HepG2 (cell line): ENCODE measurements around the gene ARHGEF3. TPM values are rescaled to one million over a fixed set of nuclear protein-coding genes. Genes with fewer than 3 reads are reported as not detected.

Experiments
- AGO1 ChIP-seq: fragments of 200-400 bp; formaldehyde crosslinking; IDR thresholded peaks from 2 replicates; pipeline ENCODE4 v1.6.1; 2017; ENCODE audit warnings: mild to moderate bottlenecking, low read depth, low read length, moderate library complexity; ENCODE audit not compliant: poor library complexity, severe bottlenecking
- CHCHD3 ChIP-seq: sonication (generic); formaldehyde crosslinking; IDR thresholded peaks from 2 replicates; pipeline ENCODE4 v1.8.0; 2022; ENCODE audit warnings: mild to moderate bottlenecking, missing genetic modification reagents, moderate library complexity
- E2F2 ChIP-seq: sonication (generic); formaldehyde crosslinking; IDR thresholded peaks from 2 replicates; pipeline ENCODE4 v1.4.0; 2020; ENCODE audit warnings: missing genetic modification reagents, borderline replicate concordance
- FOXK1 ChIP-seq: sonication (generic); formaldehyde crosslinking; IDR thresholded peaks from 2 replicates; pipeline ENCODE4 v1.4.0; 2020; ENCODE audit warnings: low read depth, missing genetic modification reagents, borderline replicate concordance
- FOXO1 ChIP-seq: sonication (generic); formaldehyde crosslinking; IDR thresholded peaks from 2 replicates; pipeline ENCODE4 v1.4.0; 2020; ENCODE audit warnings: missing genetic modification reagents
- GTF3A ChIP-seq: sonication (generic); formaldehyde crosslinking; conservative IDR thresholded peaks from 2 replicates; pipeline ENCODE4 v1.4.0; 2020; ENCODE audit warnings: mild to moderate bottlenecking, missing genetic modification reagents
- MATR3 ChIP-seq: sonication (generic); formaldehyde crosslinking; IDR thresholded peaks from 2 replicates; pipeline ENCODE4 v1.4.0; 2020; ENCODE audit warnings: missing genetic modification reagents
- MTA3 ChIP-seq: sonication (generic); formaldehyde crosslinking; IDR thresholded peaks from 2 replicates; pipeline ENCODE4 v1.4.0; 2020; ENCODE audit warnings: missing genetic modification reagents
- MXI1 ChIP-seq: IDR thresholded peaks from 3 replicates; pipeline ENCODE4 v1.6.1; 2012; ENCODE audit warnings: low read depth, low read length, inconsistent platforms, borderline replicate concordance
- RBM39 ChIP-seq: fragments of 200-400 bp; formaldehyde crosslinking; IDR thresholded peaks from one replicate; pipeline ENCODE4 v1.6.1; 2018; ENCODE audit warnings: antibody characterized with exemption, mild to moderate bottlenecking, low read depth, low read length; ENCODE audit not compliant: poor library complexity, severe bottlenecking
- TFAP4 ChIP-seq: sonication (generic); IDR thresholded peaks from 2 replicates; pipeline ENCODE4 v1.6.1; 2016; ENCODE audit warnings: low read depth, borderline replicate concordance
- THAP8 ChIP-seq: sonication (generic); formaldehyde crosslinking; IDR thresholded peaks from 2 replicates; pipeline ENCODE4 v1.5.1; 2020; ENCODE audit warnings: missing genetic modification reagents, mild to moderate bottlenecking, borderline replicate concordance
- TOE1 ChIP-seq: sonication (generic); formaldehyde crosslinking; IDR thresholded peaks from 2 replicates; pipeline ENCODE4 v1.4.0; 2020; ENCODE audit warnings: mild to moderate bottlenecking, missing genetic modification reagents
- ZMAT3 ChIP-seq: sonication (generic); formaldehyde crosslinking; conservative IDR thresholded peaks from 2 replicates; pipeline ENCODE4 v1.7.0; 2021; ENCODE audit warnings: missing genetic modification reagents
- ZNF296 ChIP-seq: sonication (generic); formaldehyde crosslinking; conservative IDR thresholded peaks from 2 replicates; pipeline ENCODE4 v1.5.0; 2020; ENCODE audit warnings: mild to moderate bottlenecking, missing genetic modification reagents
- ZNF326 ChIP-seq: sonication (generic); formaldehyde crosslinking; IDR thresholded peaks from 2 replicates; pipeline ENCODE4 v1.4.0; 2020; ENCODE audit warnings: missing genetic modification reagents, borderline replicate concordance
- ZNF512B ChIP-seq: sonication (generic); formaldehyde crosslinking; IDR thresholded peaks from 2 replicates; pipeline ENCODE4 v1.5.1; 2020; ENCODE audit warnings: missing genetic modification reagents, mild to moderate bottlenecking, borderline replicate concordance
- ZNF598 ChIP-seq: sonication (generic); formaldehyde crosslinking; IDR thresholded peaks from 2 replicates; pipeline ENCODE4 v1.5.1; 2020; ENCODE audit warnings: mild to moderate bottlenecking, missing genetic modification reagents, borderline replicate concordance
- ZNF616 ChIP-seq: sonication (generic); formaldehyde crosslinking; IDR thresholded peaks from 2 replicates; pipeline ENCODE4 v1.5.0; 2020; ENCODE audit warnings: low read depth, mild to moderate bottlenecking, missing genetic modification reagents
- ZNF709 ChIP-seq: sonication (generic); formaldehyde crosslinking; IDR thresholded peaks from 2 replicates; pipeline ENCODE4 v1.5.0; 2020; ENCODE audit warnings: mild to moderate bottlenecking, missing genetic modification reagents
- ZNF772 ChIP-seq: sonication (generic); formaldehyde crosslinking; IDR thresholded peaks from 2 replicates; pipeline ENCODE4 v1.5.0; 2020; ENCODE audit warnings: mild to moderate bottlenecking, missing genetic modification reagents
- polyA plus RNA-seq, 8 experiments: library from polyadenylated mRNA; depleted of rRNA in 3 of 8; stranded (reverse) in 7 of 8; unstranded in 1 of 8; fragments of >200 nt; fragmentation: Illumina TruSeq in 4 of 8; extraction: Trizol in 4 of 8; gene quantifications; 2 replicates each; pipeline versions ENCODE4 v1.2.1 to v1.2.3, GENCODE V29; 2011 to 2016; ENCODE audit warnings: low read depth in 4 of 8, missing spikeins in 1 of 8, mixed read lengths in 1 of 8; ENCODE audit not compliant: insufficient read depth in 1 of 8
- total RNA-seq, 5 experiments: library from RNA; depleted of rRNA; stranded (reverse); fragments of >200 nt; fragmentation: Illumina TruSeq; extraction: Trizol; gene quantifications; 2 replicates each; pipeline ENCODE4 v1.2.3, GENCODE V29; 2016; ENCODE audit warnings: low read depth in 1 of 5
- TF ChIP-seq, protein P1 (sequence below): sonication (generic); formaldehyde crosslinking; IDR thresholded peaks from 2 replicates; pipeline ENCODE4 v1.4.0; 2020; ENCODE audit warnings: mild to moderate bottlenecking, low read depth, missing genetic modification reagents

The ARHGEF3 gene
- total and polyA plus RNA-seq, 2 of the 13 experiments (the other 11 are each of a cell fraction or from before 2014, with no cell fraction given), result 14.8 to 23.1 TPM

GRCh38 chr3:56682462-56683121 lies 119.2 kb downstream of the ARHGEF3 start (continued):
- TF ChIP-seq ZMAT3, result peak; percentile 88; the same call in 1 of the 2 replicates
- peak; percentile 34; the same call in 1 of the 2 replicates for TF ChIP-seq FOXK1 (CRISPR knock-in tag)
- TF ChIP-seq RBM39, result peak; percentile 61
- no peak for TF ChIP-seq AGO1
- TF ChIP-seq FOXO1, result no peak; the same call in 1 of the 2 replicates
- TF ChIP-seq E2F2, result no peak
- 0 out of 2 replicates have a peak, but pooled peaks have one; percentile 15 for TF ChIP-seq ZNF598 (CRISPR knock-in tag)
- peak; percentile 36; the same call in 1 of the 3 replicates for TF ChIP-seq MXI1
- peak; percentile 61; the same call in 1 of the 2 replicates for TF ChIP-seq THAP8 (CRISPR knock-in tag)
- TF ChIP-seq TFAP4, result peak; percentile 12; the same call in 1 of the 2 replicates
- no peak for TF ChIP-seq CHCHD3 (CRISPR knock-in tag)
- TF ChIP-seq MTA3 (CRISPR knock-in tag), result no peak
- TF ChIP-seq, protein P1, sequence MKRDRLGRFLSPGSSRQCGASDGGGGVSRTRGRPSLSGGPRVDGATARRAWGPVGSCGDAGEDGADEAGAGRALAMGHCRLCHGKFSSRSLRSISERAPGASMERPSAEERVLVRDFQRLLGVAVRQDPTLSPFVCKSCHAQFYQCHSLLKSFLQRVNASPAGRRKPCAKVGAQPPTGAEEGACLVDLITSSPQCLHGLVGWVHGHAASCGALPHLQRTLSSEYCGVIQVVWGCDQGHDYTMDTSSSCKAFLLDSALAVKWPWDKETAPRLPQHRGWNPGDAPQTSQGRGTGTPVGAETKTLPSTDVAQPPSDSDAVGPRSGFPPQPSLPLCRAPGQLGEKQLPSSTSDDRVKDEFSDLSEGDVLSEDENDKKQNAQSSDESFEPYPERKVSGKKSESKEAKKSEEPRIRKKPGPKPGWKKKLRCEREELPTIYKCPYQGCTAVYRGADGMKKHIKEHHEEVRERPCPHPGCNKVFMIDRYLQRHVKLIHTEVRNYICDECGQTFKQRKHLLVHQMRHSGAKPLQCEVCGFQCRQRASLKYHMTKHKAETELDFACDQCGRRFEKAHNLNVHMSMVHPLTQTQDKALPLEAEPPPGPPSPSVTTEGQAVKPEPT (CRISPR knock-in tag), result no peak
- no peak for TF ChIP-seq ZNF326
- no peak for TF ChIP-seq TOE1 (CRISPR knock-in tag)
- 0 out of 2 replicates have a peak, but pooled peaks have one; percentile 44 for TF ChIP-seq ZNF512B (CRISPR knock-in tag)
- TF ChIP-seq MATR3 (CRISPR knock-in tag), result no peak
- TF ChIP-seq ZNF296 (CRISPR knock-in tag), result no peak
- peak; percentile 40; the same call in 1 of the 2 replicates for TF ChIP-seq ZNF772 (CRISPR knock-in tag)
- no peak for TF ChIP-seq GTF3A
- TF ChIP-seq ZNF616 (CRISPR knock-in tag), result no peak
- no peak; the same call in 1 of the 2 replicates for TF ChIP-seq ZNF709 (CRISPR knock-in tag)
